Renal cortical epithelial cell (primary cell): ENCODE data around the gene NEURL1. TPM values are rescaled to one million over a fixed set of nuclear protein-coding genes. Genes with fewer than 3 reads are reported as not detected.
"Not testable (repeated sequence)": the region's sequence is repeated elsewhere in the genome, so short reads cannot be mapped to it uniquely, and the experiment has no call there.

Experiments used
- DNase-seq: peaks from one replicate; pipeline ENCODE4 v3.0.0-alpha.2; 2011; ENCODE audit warnings: low read depth
- total RNA-seq: library from RNA; depleted of rRNA; stranded (reverse); fragments of >200 nt; gene quantifications from 2 replicates; pipeline ENCODE4 v1.2.3, GENCODE V29; 2014

The NEURL1 gene
- total RNA-seq, 1 donor from 2014 or later: 0.05 TPM

GRCh38 chr10:103622935-103623574, 129.6 kb downstream of the NEURL1 start:
- DNase-seq: no peak

- DNase-seq: no peak
Measured at GRCh38 chr10:103626178-103626577, 132.7 kb downstream of the NEURL1 start.

GRCh38 chr10:103627111-103627892, 133.8 kb downstream of the NEURL1 start:
- DNase-seq: no peak

- no peak for DNase-seq
Measured at GRCh38 chr10:103627893-103628292, 134.4 kb downstream of the NEURL1 start.

GRCh38 chr10:103629581-103629980, 136.1 kb downstream of the NEURL1 start:
- DNase-seq: no peak

GRCh38 chr10:103630156-103630555, 136.7 kb downstream of the NEURL1 start:
- DNase-seq: no peak

GRCh38 chr10:103632247-103632642, 138.7 kb downstream of the NEURL1 start:
- no peak for DNase-seq

GRCh38 chr10:103632871-103633270, 139.4 kb downstream of the NEURL1 start:
- not testable (repeated sequence) for DNase-seq

GRCh38 chr10:103633846-103634245, 140.3 kb downstream of the NEURL1 start:
- no peak for DNase-seq

- DNase-seq: no peak
Measured at GRCh38 chr10:103635580-103635979, 142.1 kb downstream of the NEURL1 start.

- DNase-seq: no peak
Measured at GRCh38 chr10:103636492-103636891, 143.0 kb downstream of the NEURL1 start.

GRCh38 chr10:103637011-103637410, 143.5 kb downstream of the NEURL1 start:
- no peak for DNase-seq

GRCh38 chr10:103637927-103638557, 144.5 kb downstream of the NEURL1 start:
- no peak for DNase-seq

GRCh38 chr10:103638948-103639347, 145.4 kb downstream of the NEURL1 start:
- no peak for DNase-seq

- no peak for DNase-seq
Measured at GRCh38 chr10:103640436-103641181, 147.1 kb downstream of the NEURL1 start.

- DNase-seq: no peak
Measured at GRCh38 chr10:103641326-103641725, 147.8 kb downstream of the NEURL1 start.

Other genes starting within 250 kb of the NEURL1 start
- 0.17 and 0.25 TPM in 2 replicates for gene RPEL1, start 247.8 kb upstream of the NEURL1 start, total RNA-seq
- gene INA, start 216.6 kb upstream of the NEURL1 start, total RNA-seq: 1.8 and 5.2 TPM in 2 replicates
- gene PCGF6, start 142.6 kb upstream of the NEURL1 start, total RNA-seq: 10.7 and 16.7 TPM in 2 replicates
- gene TAF5, start 125.7 kb upstream of the NEURL1 start, total RNA-seq: 2.6 and 4.9 TPM in 2 replicates
- 165 and 623 TPM in 2 replicates for gene ATP5MK, start 97.2 kb upstream of the NEURL1 start, total RNA-seq
- 38.6 and 48.5 TPM in 2 replicates for gene PDCD11, start 97.1 kb upstream of the NEURL1 start, total RNA-seq
- gene CALHM2, start 41.3 kb upstream of the NEURL1 start, total RNA-seq: 0.80 and 0.87 TPM in 2 replicates
- gene CALHM1, start 34.8 kb upstream of the NEURL1 start, total RNA-seq: not detected in 2 replicates
- 0.05 TPM in 1 of 2 replicates, not detected in the other for gene CALHM3, start 14.5 kb upstream of the NEURL1 start, total RNA-seq